NCI-H146 treated with DMSO at 0.1 percent for 48 hours (cell line): ENCODE measurements around the gene GRIFIN.

Experiments used
- DNase-seq: peaks from one replicate; lab custom pipeline; 2025; ENCODE audit not compliant: unreplicated experiment; lab: John Stamatoyannopoulos, UW

GRIFIN gene

GRCh38 chr7:2437136-2437535, 39.1 kb downstream of the GRIFIN start:
- DNase-seq = no peak

- DNase-seq = no peak
These were observed 39.7 kb downstream of the GRIFIN start for GRCh38 chr7:2436341-2437104.

GRCh38 chr7:2435146-2435545, 41.1 kb downstream of the GRIFIN start:
- no peak for DNase-seq

- no peak for DNase-seq
These were observed 42.3 kb downstream of the GRIFIN start for GRCh38 chr7:2433713-2434550.

- no peak for DNase-seq
These were observed 43.1 kb downstream of the GRIFIN start for GRCh38 chr7:2432910-2433712.

GRCh38 chr7:2431260-2431867, 44.8 kb downstream of the GRIFIN start:
- no peak for DNase-seq

- no peak for DNase-seq
These were observed 50.4 kb downstream of the GRIFIN start for GRCh38 chr7:2425749-2426148.
